MCF 10A (cell line): Measurements from ENCODE around the gene SPON1. TPM values are rescaled to one million over a fixed set of nuclear protein-coding genes. Genes with fewer than 3 reads are reported as not detected.

Source experiments
- BruUV-seq: library from RNA; stranded (reverse); fragments of 400-500 nt; replicated peaks from 2 replicates; lab custom pipeline; 2021; lab: Mats Ljungman, UMichigan
- CTCF ChIA-PET: fragments of 300-600 bp; sonication (Branson Sonifier 250); formaldehyde crosslinking; extraction: SDS; loops from one replicate; lab custom pipeline; 2021; ENCODE audit warnings: antibody characterized with exemption, inconsistent platforms; lab: Yijun Ruan, JAX
- POLR2A ChIA-PET: fragments of 300-600, 350-650 bp; sonication (Branson Sonifier 250); formaldehyde crosslinking; extraction: SDS; loops from one replicate; lab custom pipeline; 2020; ENCODE audit warnings: antibody characterized with exemption, inconsistent platforms; lab: Yijun Ruan, JAX
- DNase-seq: peaks from one replicate; pipeline ENCODE4 v3.0.0-alpha.2; 2018; ENCODE audit not compliant: unreplicated experiment
- H3K27ac Mint-ChIP-seq: one replicate; pipeline ENCODE4 v1.8.0; 2022; ENCODE audit warnings: mild to moderate bottlenecking, low read depth, mixed read lengths; ENCODE audit not compliant: unreplicated experiment
- H3K27me3 Mint-ChIP-seq: one replicate; pipeline ENCODE4 v1.8.0; 2022; ENCODE audit warnings: mixed read lengths; ENCODE audit not compliant: insufficient read depth, unreplicated experiment
- H3K36me3 Mint-ChIP-seq: one replicate; pipeline ENCODE4 v1.8.0; 2022; ENCODE audit warnings: mild to moderate bottlenecking, moderate library complexity, mixed read lengths; ENCODE audit not compliant: insufficient read depth, unreplicated experiment
- H3K4me1 Mint-ChIP-seq: one replicate; pipeline ENCODE4 v1.8.0; 2022; ENCODE audit warnings: mixed read lengths; ENCODE audit not compliant: insufficient read depth, unreplicated experiment
- H3K4me3 Mint-ChIP-seq: one replicate; pipeline ENCODE4 v1.8.0; 2022; ENCODE audit warnings: mild to moderate bottlenecking, moderate library complexity, mixed read lengths; ENCODE audit not compliant: unreplicated experiment
- H3K9me3 Mint-ChIP-seq: one replicate; pipeline ENCODE4 v1.8.0; 2022; ENCODE audit warnings: mixed read lengths; ENCODE audit not compliant: unreplicated experiment
- CTCF ChIP-seq: fragments of 200-600 bp; IDR thresholded peaks from one replicate; pipeline ENCODE4 v1.8.0; 2022; ENCODE audit warnings: antibody characterized with exemption, mild to moderate bottlenecking; ENCODE audit not compliant: unreplicated experiment
- intact Hi-C: fragments of 100-400 bp; cut with micrococcal nuclease; formaldehyde crosslinking; loops from 2 replicates; pipeline ENCODE4 v1.14.1; 2022
- total RNA-seq: library from RNA; stranded (reverse); gene quantifications from 2 replicates; pipeline ENCODE4 v1.2.3, GENCODE V29; 2022

SPON1 gene
- total RNA-seq, 1 experiment from 2014 or later: not detected

- intact Hi-C loops: no loop called here
- ChIA-PET POLR2A (interaction anchor here (0.7 kb wide), 1 partner anchor 27 kb away, joined by 3 read pairs; no protein-coding TSS in a partner anchor), CTCF (no interaction called here)
- H3K36me3 Mint-ChIP-seq: no peaks in the 10 kb centered on the region
- H3K27me3 Mint-ChIP-seq: peaks cover 32% of the 10 kb centered on the region
- no peak overlapping the region for H3K4me3 Mint-ChIP-seq
- no peaks in the 10 kb centered on the region for H3K9me3 Mint-ChIP-seq
- no peak for TF ChIP-seq CTCF
- no peak overlapping the region for H3K27ac Mint-ChIP-seq
- no peaks in the 10 kb centered on the region for H3K4me1 Mint-ChIP-seq
- BruUV-seq: no TSS peak
- no peak for DNase-seq
Measured at GRCh38 chr11:14223636-14224288, 261.2 kb downstream of the SPON1 start.

DNA sequence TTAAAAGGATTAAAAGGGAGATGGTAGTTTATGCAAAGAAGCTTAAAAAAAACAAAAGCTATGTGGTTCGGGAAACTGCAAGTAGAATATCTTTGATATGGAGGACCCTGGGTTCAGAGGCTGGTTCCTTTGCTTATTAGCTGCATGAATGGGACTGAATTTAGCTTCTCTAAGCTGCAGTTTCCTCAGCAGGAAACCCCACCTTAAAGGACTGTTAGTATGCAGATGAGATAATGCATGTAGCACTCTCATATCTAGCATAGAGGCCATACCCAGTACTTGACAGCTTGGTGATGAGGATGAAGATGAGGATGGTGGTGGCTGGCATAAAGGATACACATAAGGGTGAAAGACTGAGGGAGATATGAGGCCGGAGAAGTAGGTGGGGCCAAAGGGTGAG lies 261.9 kb downstream of the SPON1 start:
- DNase-seq: no peak
- H3K27ac Mint-ChIP-seq: no peak overlapping the region
- no TSS peak for BruUV-seq

DNA sequence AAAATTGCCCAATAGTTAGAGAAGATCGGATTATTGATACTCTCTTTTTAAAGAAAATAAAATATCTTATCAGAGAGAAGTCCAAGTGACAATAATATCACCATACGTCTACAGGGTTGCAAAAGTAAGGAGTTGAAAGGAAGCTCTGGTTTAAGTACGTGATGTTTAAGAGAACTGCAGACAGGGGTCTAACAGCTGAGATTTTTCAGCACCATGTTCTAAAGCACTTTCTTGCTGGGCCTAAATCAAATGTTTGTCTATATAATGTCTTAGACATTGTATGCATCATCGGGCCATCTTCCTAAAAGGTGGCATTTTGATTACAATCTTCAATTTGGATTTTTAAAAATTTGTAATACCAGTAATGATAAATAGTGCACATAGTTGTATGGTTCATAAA lies 263.1 kb downstream of the SPON1 start:
- no peak overlapping the region for H3K4me3 Mint-ChIP-seq
- H3K27ac Mint-ChIP-seq: no peak overlapping the region
- no peak for DNase-seq
- intact Hi-C loops: no loop called here
- no peaks in the 10 kb centered on the region for H3K36me3 Mint-ChIP-seq
- H3K9me3 Mint-ChIP-seq: no peaks in the 10 kb centered on the region
- no peak for TF ChIP-seq CTCF
- POLR2A ChIA-PET: no interaction called here
- no TSS peak for BruUV-seq
- peaks cover 34% of the 10 kb centered on the region for H3K27me3 Mint-ChIP-seq
- no peaks in the 10 kb centered on the region for H3K4me1 Mint-ChIP-seq
- CTCF ChIA-PET: interaction anchor here (0.7 kb wide), 1 partner anchor 411 kb away, joined by 3 read pairs; no protein-coding TSS in a partner anchor

More for the DNA sequence above, 261.9 kb downstream of the SPON1 start:
- POLR2A ChIA-PET: interaction anchor here (0.7 kb wide), 1 partner anchor 26 kb away, joined by 3 read pairs; no protein-coding TSS in a partner anchor
- Mint-ChIP-seq H3K4me1 (no peaks in the 10 kb centered on the region), H3K9me3 (no peaks in the 10 kb centered on the region), H3K4me3 (no peak overlapping the region), H3K27me3 (peaks cover 32% of the 10 kb centered on the region), H3K36me3 (no peaks in the 10 kb centered on the region)
- CTCF ChIA-PET: interaction anchor here (0.7 kb wide), 1 partner anchor 158 kb away, joined by 3 read pairs; no protein-coding TSS in a partner anchor
- no peak for TF ChIP-seq CTCF
- intact Hi-C loops: no loop called here

DNA sequence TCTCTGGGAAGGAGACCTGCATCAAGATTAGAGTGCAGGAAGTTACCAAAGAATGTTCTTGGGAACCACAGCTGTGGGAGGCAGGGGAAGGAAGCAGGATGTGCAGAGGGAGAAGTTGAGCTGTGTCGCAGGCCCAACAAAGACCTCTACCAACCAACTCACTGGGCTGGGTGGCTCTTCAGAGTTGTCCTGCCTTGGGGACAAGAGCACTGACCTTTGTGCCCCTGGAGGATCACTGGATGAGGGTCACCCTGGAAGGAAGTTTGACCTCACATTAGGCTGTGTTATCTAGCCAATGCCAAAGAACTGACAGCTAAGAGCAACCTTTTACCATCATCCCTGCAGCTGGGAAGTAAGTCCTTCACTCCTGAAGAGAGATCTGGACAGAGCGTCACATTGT lies 265.8 kb downstream of the SPON1 start:
- H3K27ac Mint-ChIP-seq: no peak overlapping the region
- H3K36me3 Mint-ChIP-seq: no peaks in the 10 kb centered on the region
- intact Hi-C loops: no loop called here
- no peaks in the 10 kb centered on the region for H3K9me3 Mint-ChIP-seq
- TF ChIP-seq CTCF: no peak
- ChIA-PET CTCF (interaction anchor here (1.6 kb wide), 2 partner anchors 257 to 455 kb away, joined by 3 to 7 read pairs; no protein-coding TSS in a partner anchor), POLR2A (interaction anchor here (0.7 kb wide), 1 partner anchor 329 kb away, joined by 3 read pairs; no protein-coding TSS in a partner anchor)
- no peak for DNase-seq
- H3K4me3 Mint-ChIP-seq: no peak overlapping the region
- BruUV-seq: no TSS peak
- H3K4me1 Mint-ChIP-seq: no peaks in the 10 kb centered on the region
- peaks cover 60% of the 10 kb centered on the region for H3K27me3 Mint-ChIP-seq
